GM12873 (cell line): ENCODE results near the gene MT1A.

Experiments
- TF ChIP-seq, protein P1 (sequence below): IDR thresholded peaks from 2 replicates; pipeline ENCODE4 v1.5.1; 2012; ENCODE audit warnings: low read depth, mild to moderate bottlenecking, moderate library complexity, low read length, control low read depth; ENCODE audit not compliant: insufficient read depth; ENCODE audit errors: missing control alignments

MT1A gene

DNA sequence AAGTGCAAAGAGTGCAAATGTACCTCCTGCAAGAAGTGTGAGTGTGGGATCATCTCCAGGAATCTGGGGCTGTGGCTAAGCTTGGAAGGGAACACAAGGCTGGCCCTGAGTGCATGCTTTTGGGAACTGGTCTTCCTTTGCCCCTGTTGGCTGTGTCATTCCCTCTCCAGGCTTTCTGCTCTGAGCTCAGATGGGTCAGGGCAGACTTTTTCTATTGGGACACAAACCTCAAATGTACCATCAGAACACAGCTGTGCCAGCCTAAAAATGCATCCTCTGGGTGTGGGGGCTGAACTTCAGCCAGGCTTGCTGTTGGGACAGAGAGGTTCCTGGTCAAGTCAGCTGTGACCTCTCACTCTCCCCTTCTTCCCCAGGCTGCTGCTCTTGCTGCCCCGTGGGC lies 14.1 kb downstream of the MT1A start:
- TF ChIP-seq, protein P1, sequence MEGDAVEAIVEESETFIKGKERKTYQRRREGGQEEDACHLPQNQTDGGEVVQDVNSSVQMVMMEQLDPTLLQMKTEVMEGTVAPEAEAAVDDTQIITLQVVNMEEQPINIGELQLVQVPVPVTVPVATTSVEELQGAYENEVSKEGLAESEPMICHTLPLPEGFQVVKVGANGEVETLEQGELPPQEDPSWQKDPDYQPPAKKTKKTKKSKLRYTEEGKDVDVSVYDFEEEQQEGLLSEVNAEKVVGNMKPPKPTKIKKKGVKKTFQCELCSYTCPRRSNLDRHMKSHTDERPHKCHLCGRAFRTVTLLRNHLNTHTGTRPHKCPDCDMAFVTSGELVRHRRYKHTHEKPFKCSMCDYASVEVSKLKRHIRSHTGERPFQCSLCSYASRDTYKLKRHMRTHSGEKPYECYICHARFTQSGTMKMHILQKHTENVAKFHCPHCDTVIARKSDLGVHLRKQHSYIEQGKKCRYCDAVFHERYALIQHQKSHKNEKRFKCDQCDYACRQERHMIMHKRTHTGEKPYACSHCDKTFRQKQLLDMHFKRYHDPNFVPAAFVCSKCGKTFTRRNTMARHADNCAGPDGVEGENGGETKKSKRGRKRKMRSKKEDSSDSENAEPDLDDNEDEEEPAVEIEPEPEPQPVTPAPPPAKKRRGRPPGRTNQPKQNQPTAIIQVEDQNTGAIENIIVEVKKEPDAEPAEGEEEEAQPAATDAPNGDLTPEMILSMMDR: no peak

DNA sequence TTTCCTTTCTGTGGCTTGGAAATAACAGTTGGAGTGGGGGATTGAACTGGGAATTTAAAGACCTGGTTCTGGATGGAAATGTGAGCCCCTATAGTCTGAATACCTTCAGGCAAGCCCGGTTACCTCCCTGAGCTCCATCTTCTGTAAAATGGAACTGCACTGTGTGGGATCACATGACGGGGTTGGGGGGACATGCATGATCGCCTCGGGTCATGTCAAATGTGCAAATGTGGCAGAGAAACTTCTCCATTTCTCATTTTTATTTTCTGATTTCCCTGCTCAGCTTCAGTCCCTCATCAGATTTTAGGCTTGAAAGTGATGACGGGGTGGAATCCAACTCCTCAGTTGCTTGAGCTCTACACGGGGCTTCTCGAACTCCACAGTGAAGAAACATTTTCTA lies 14.8 kb downstream of the MT1A start:
- TF ChIP-seq, protein P1: no peak

DNA sequence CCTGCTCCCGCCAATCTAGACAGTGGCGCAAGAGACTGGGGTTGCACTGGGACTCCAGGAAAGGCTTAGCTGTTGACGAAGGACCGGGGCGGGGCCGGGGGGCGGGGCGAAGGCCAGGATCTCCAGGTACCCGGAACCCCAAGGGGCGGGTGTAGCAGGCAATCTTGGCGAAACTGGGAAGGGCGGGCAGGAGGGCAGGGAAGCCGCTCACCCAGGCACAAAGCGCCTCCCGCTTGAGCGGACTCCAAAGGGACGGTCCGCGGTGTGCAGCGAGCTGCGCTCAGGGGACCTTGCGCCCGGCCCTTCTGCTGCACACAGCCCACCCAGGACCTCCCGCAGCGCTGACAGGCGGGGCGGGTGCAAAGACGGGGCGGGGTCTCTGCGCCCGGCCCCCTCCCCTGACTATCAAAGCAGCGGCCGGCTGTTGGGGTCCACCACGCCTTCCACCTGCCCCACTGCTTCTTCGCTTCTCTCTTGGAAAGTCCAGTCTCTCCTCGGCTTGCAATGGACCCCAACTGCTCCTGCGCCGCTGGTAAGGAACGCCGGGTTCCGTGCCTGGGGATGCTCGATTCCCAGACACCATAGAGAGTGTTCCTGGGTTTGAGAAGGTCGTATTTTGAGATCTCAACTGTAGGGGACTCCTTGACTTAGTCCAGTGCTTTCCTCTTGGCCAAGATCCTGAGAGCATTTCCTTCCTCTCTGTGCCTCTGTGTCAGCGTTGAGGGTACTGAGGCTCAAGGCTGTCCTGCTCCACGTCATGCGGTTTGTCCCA lies 19.3 kb downstream of the MT1A start, which contains the start of gene MT1F:
Gene MT1F (plus strand): TSS at position 405 of the 772 bp plus-strand sequence. CDS start 100 bp downstream, at position 505.
- TF ChIP-seq, protein P1: no peak

DNA sequence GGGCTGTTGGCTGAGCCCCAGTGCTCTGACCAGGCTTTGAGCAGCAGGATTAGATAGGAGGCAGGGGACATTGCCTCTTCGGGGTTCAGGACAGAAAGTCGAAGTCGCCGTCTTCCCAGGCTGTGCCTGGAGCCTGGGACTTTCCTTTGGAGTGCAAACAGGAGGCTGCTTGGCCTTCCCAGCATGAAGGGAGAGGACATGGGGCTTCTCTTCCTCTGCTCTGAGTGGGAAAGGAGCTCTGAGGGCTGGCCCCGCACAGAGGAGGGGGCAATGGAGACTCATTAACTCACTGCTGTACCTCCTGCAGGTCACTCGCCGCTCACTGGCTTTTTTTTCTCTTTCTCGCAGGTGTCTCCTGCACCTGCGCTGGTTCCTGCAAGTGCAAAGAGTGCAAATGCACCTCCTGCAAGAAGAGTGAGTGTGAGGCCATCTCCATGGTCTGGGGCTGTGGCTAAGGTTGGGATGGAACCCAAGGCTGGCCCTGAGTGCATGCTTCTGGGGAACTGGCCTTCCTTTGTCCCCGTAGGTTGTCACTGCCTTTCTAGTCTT lies 19.9 kb downstream of the MT1A start:
- TF ChIP-seq, protein P1: no peak

- TF ChIP-seq, protein P1: no peak
Measured at GRCh38 chr16:56662357-56663354, 24.2 kb downstream of the MT1A start.

- TF ChIP-seq, protein P1: no peak
Measured at GRCh38 chr16:56664506-56664905, 26.0 kb downstream of the MT1A start.
